GM12874 (cell line): ENCODE results near the gene DCTN2.

ENCODE experiments used
- CTCF ChIP-seq: IDR thresholded peaks from 2 replicates; pipeline ENCODE4 v1.5.1; 2011; ENCODE audit warnings: low read depth, mild to moderate bottlenecking, control low read depth, low read length, moderate library complexity; ENCODE audit not compliant: insufficient read depth

The DCTN2 gene

GRCh38 chr12:57546438-57547287 is at the start of gene DCTN2:
DCTN2 (minus strand) TSS chr12:57547192; CDS start chr12:57547063, 129 bp downstream.
- TF ChIP-seq CTCF = 0 out of 2 replicates have a peak, but pooled peaks have one; percentile 16

GRCh38 chr12:57593187-57593586 is 46.2 kb upstream of the DCTN2 start:
- no peak for TF ChIP-seq CTCF

GRCh38 chr12:57592551-57593165 is 45.7 kb upstream of the DCTN2 start:
- TF ChIP-seq CTCF = no peak

- no peak for TF ChIP-seq CTCF
Observed at GRCh38 chr12:57591782-57592325, 44.9 kb upstream of the DCTN2 start.

GRCh38 chr12:57590864-57591781 is 44.1 kb upstream of the DCTN2 start, which contains the start of gene PIP4K2C:
PIP4K2C (plus strand) TSS chr12:57591192; CDS start chr12:57591290, 98 bp downstream.
- TF ChIP-seq CTCF = no peak

- TF ChIP-seq CTCF = no peak
Observed at GRCh38 chr12:57590479-57590863, 43.5 kb upstream of the DCTN2 start.

- TF ChIP-seq CTCF = no peak
Observed at GRCh38 chr12:57586832-57587429, 39.9 kb upstream of the DCTN2 start.
